HEK293 (cell line): ENCODE results near the gene AKAP11.

ENCODE experiments used
- CTCF ChIA-PET: fragments of 350-600 bp; formaldehyde crosslinking; extraction: SDS; loops from one replicate; lab custom pipeline; 2021; ENCODE audit warnings: antibody characterized with exemption; lab: Yijun Ruan, JAX
- POLR2A ChIA-PET: fragments of 300-600 bp; formaldehyde crosslinking; extraction: SDS; loops from one replicate; lab custom pipeline; 2020; ENCODE audit warnings: antibody characterized with exemption, inconsistent platforms; lab: Yijun Ruan, JAX
- H3K27ac ChIP-seq: fragments of 200-500 bp; sonication (Bioruptor generic); 2 replicates; pipeline ENCODE4 v1.5.1; 2014; ENCODE audit warnings: low read depth, low read length, control low read depth, inconsistent platforms; ENCODE audit errors: extremely low read depth
- H3K36me3 ChIP-seq, 2 experiments: fragments of 200-500 bp in 1 of 2; sonication (Bioruptor generic) in 1 of 2; 1 replicate in 1 of 2; 2 replicates in 1 of 2; pipeline ENCODE4 v1.5.1; 2014 to 2017; ENCODE audit warnings: inconsistent platforms in 2 of 2, low read length in 2 of 2; ENCODE audit not compliant: control insufficient read depth in 2 of 2, insufficient read depth in 1 of 2
- H3K4me1 ChIP-seq: fragments of 200-500 bp; sonication (Bioruptor generic); 2 replicates; pipeline ENCODE4 v1.5.1; 2014; ENCODE audit warnings: mild to moderate bottlenecking, low read length, inconsistent platforms; ENCODE audit not compliant: control insufficient read depth, insufficient read depth
- H3K4me3 ChIP-seq: 2 replicates; pipeline ENCODE4 v1.5.1; 2011; ENCODE audit warnings: low read depth, mild to moderate bottlenecking, control low read depth, low read length, moderate library complexity
- H3K9me3 ChIP-seq: fragments of 200-500 bp; sonication (Bioruptor generic); 2 replicates; pipeline ENCODE4 v1.5.1; 2014; ENCODE audit warnings: low read depth, low read length, inconsistent platforms; ENCODE audit not compliant: control insufficient read depth, insufficient read depth
- GFI1B ChIP-seq: fragments of 450-650 bp; formaldehyde crosslinking; IDR thresholded peaks from 2 replicates; pipeline ENCODE4 v1.5.1; 2016; ENCODE audit warnings: missing biosample characterization, missing genetic modification characterization
- MZF1 ChIP-seq: fragments of 450-650 bp; formaldehyde crosslinking; IDR thresholded peaks from 2 replicates; pipeline ENCODE4 v1.5.1; 2017; ENCODE audit warnings: missing biosample characterization, missing genetic modification characterization, borderline replicate concordance
- SALL2 ChIP-seq: fragments of 450-650 bp; formaldehyde crosslinking; IDR thresholded peaks from 2 replicates; pipeline ENCODE4 v1.5.0; 2017; ENCODE audit warnings: missing biosample characterization, mild to moderate bottlenecking, missing genetic modification characterization, borderline replicate concordance
- SCRT2 ChIP-seq: fragments of 450-650 bp; formaldehyde crosslinking; IDR thresholded peaks from 2 replicates; pipeline ENCODE4 v1.5.1; 2016; ENCODE audit warnings: missing biosample characterization, missing genetic modification characterization
- ZBTB1 ChIP-seq: fragments of 450-650 bp; formaldehyde crosslinking; IDR thresholded peaks from 2 replicates; pipeline ENCODE4 v1.5.1; 2016; ENCODE audit warnings: missing biosample characterization, missing genetic modification characterization
- ZBTB21 ChIP-seq: fragments of 450-650 bp; formaldehyde crosslinking; IDR thresholded peaks from 2 replicates; pipeline ENCODE4 v1.5.1; 2017; ENCODE audit warnings: missing biosample characterization, missing genetic modification characterization
- ZIC2 ChIP-seq: fragments of 450-650 bp; formaldehyde crosslinking; IDR thresholded peaks from 2 replicates; pipeline ENCODE4 v1.5.1; 2016; ENCODE audit warnings: missing biosample characterization, missing genetic modification characterization
- ZNF121 ChIP-seq: fragments of 450-650 bp; formaldehyde crosslinking; IDR thresholded peaks from 2 replicates; pipeline ENCODE4 v1.5.1; 2016; ENCODE audit warnings: missing biosample characterization, missing genetic modification characterization
- ZNF155 ChIP-seq: fragments of 450-650 bp; formaldehyde crosslinking; IDR thresholded peaks from 2 replicates; pipeline ENCODE4 v1.5.1; 2016; ENCODE audit warnings: missing biosample characterization, missing genetic modification characterization
- ZNF24 ChIP-seq: fragments of 450-650 bp; formaldehyde crosslinking; IDR thresholded peaks from 2 replicates; pipeline ENCODE4 v1.5.1; 2016; ENCODE audit warnings: missing biosample characterization, missing genetic modification characterization
- ZNF341 ChIP-seq: fragments of 450-650 bp; formaldehyde crosslinking; IDR thresholded peaks from 2 replicates; pipeline ENCODE4; 2016; ENCODE audit warnings: low read depth, missing biosample characterization, missing genetic modification characterization
- ZNF354C ChIP-seq: fragments of 450-650 bp; formaldehyde crosslinking; IDR thresholded peaks from 2 replicates; pipeline ENCODE4 v1.5.1; 2016; ENCODE audit warnings: missing biosample characterization, missing genetic modification characterization, low read depth, borderline replicate concordance
- ZNF426 ChIP-seq: fragments of 450-650 bp; formaldehyde crosslinking; IDR thresholded peaks from 2 replicates; pipeline ENCODE4 v1.5.1; 2017; ENCODE audit warnings: missing biosample characterization, missing genetic modification characterization, mild to moderate bottlenecking, inconsistent platforms, moderate library complexity
- ZNF433 ChIP-seq: fragments of 450-650 bp; formaldehyde crosslinking; IDR thresholded peaks from 2 replicates; pipeline ENCODE4 v1.5.1; 2016; ENCODE audit warnings: missing biosample characterization, missing genetic modification characterization, low read depth
- ZNF549 ChIP-seq: fragments of 450-650 bp; IDR thresholded peaks from 2 replicates; pipeline ENCODE4 v1.5.1; 2018; ENCODE audit warnings: missing biosample characterization, missing genetic modification characterization, mild to moderate bottlenecking, inconsistent platforms, moderate library complexity
- ZNF555 ChIP-seq: fragments of 450-650 bp; formaldehyde crosslinking; conservative IDR thresholded peaks from 2 replicates; pipeline ENCODE4 v1.5.1; 2017; ENCODE audit warnings: missing biosample characterization, mild to moderate bottlenecking, missing genetic modification characterization, inconsistent platforms
- ZNF560 ChIP-seq: fragments of 450-650 bp; formaldehyde crosslinking; IDR thresholded peaks from 2 replicates; pipeline ENCODE4 v1.5.1; 2017; ENCODE audit warnings: missing biosample characterization, missing genetic modification characterization, borderline replicate concordance
- ZNF747 ChIP-seq: fragments of 450-650 bp; formaldehyde crosslinking; IDR thresholded peaks from 2 replicates; pipeline ENCODE4 v1.5.1; 2016; ENCODE audit warnings: missing biosample characterization, missing genetic modification characterization
- TF ChIP-seq, protein P1 (sequence below): sonication (generic); formaldehyde crosslinking; IDR thresholded peaks from 2 replicates; pipeline ENCODE4 v1.8.1; 2022; ENCODE audit warnings: mild to moderate bottlenecking, moderate library complexity, missing genetic modification reagents
- TF ChIP-seq, protein P2 (sequence below): fragments of 450-650 bp; formaldehyde crosslinking; IDR thresholded peaks from 2 replicates; pipeline ENCODE4 v1.5.1; 2016; ENCODE audit warnings: missing biosample characterization, missing genetic modification characterization
- TF ChIP-seq, protein P3 (sequence below): fragments of 450-650 bp; formaldehyde crosslinking; IDR thresholded peaks from 2 replicates; pipeline ENCODE4 v1.5.1; 2016; ENCODE audit warnings: missing biosample characterization, missing genetic modification characterization
- TF ChIP-seq, protein P4 (sequence below): fragments of 450-650 bp; formaldehyde crosslinking; IDR thresholded peaks from 2 replicates; pipeline ENCODE4 v1.5.1; 2016; ENCODE audit warnings: missing biosample characterization, missing genetic modification characterization
- TF ChIP-seq, protein P5 (sequence below): fragments of 450-650 bp; formaldehyde crosslinking; conservative IDR thresholded peaks from 2 replicates; pipeline ENCODE4 v1.5.1; 2016; ENCODE audit warnings: low read depth, missing biosample characterization, missing genetic modification characterization

Gene AKAP11

DNA sequence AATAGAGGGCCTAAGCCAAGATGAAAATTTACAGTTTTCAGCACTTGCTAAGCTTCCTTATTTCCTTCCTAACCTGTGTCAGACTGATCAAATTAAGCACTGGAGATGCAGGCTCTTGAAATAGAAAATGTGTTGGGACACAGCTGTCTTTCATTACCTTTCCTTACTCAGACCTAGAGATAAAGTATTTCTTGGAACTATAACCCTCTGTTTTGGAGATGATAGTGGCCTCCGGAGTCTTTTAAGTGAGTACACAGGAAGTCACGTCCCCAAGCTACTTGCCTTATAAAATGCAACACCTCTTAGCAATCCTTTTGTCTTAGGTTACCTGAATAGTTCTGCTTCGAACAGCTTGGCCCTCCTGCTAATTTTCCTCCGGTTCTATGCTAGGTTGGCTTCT is 12.4 kb upstream of the AKAP11 start:
- H3K36me3 ChIP-seq, result no peaks in the 10 kb centered on the region
- H3K4me1 ChIP-seq, result no peaks in the 10 kb centered on the region
- TF ChIP-seq ZNF433 (no peak), ZNF747 (tag by site-specific recombination) (no peak), SCRT2 (tag by site-specific recombination) (no peak), ZNF555 (no peak), ZNF560 (tag by site-specific recombination) (no peak), ZNF549 (no peak), ZNF155 (no peak), SALL2 (tag by site-specific recombination) (no peak)
- H3K27ac ChIP-seq, result no peak overlapping the region
- no peaks in the 10 kb centered on the region for H3K9me3 ChIP-seq
- POLR2A ChIA-PET, result no interaction called here
- H3K4me3 ChIP-seq, result no peak overlapping the region
- CTCF ChIA-PET, result no interaction called here

DNA sequence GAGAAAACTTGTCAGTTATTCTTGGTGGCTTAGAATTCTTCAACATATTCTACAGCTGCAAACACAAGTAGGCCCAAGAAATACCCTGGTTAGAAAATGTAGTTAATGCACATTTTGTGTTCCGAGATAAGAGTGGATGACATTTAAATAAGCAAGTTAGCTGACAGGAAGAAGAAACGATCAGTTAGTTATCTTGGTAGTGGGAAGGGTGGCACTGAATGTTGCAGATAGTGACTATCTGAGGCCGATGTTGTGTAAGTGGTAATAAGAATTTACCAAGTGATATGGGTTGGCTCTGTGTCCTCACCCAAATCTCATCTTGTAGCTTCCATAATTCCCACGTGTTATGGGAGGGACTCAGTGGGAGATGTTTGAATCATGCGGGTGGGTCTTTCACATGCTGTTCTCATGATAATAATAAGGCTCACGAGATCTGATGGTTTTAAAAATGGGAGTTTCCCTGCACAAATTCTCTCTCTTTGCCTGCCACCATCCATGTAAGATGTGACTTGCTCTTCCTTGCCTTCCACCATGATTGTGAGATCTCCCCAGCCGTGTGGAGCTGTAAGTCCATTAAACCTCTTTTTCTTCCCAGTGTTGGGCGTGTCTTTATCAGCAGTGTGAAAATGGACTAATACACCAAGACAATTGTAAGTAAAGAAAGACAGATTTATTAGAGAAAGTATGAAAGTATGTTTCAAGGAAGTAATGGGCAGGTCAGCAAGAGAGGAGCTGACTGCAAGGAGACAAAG is 10.9 kb upstream of the AKAP11 start:
- Histone ChIP-seq H3K27ac (no peak overlapping the region), H3K9me3 (no peaks in the 10 kb centered on the region), H3K4me3 (no peak overlapping the region), H3K4me1 (no peaks in the 10 kb centered on the region), H3K36me3 (no peaks in the 10 kb centered on the region)
- CTCF ChIA-PET, result no interaction called here
- POLR2A ChIA-PET, result no interaction called here
- TF ChIP-seq, protein P1, sequence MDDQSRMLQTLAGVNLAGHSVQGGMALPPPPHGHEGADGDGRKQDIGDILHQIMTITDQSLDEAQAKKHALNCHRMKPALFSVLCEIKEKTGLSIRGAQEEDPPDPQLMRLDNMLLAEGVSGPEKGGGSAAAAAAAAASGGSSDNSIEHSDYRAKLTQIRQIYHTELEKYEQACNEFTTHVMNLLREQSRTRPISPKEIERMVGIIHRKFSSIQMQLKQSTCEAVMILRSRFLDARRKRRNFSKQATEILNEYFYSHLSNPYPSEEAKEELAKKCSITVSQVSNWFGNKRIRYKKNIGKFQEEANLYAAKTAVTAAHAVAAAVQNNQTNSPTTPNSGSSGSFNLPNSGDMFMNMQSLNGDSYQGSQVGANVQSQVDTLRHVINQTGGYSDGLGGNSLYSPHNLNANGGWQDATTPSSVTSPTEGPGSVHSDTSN (CRISPR knock-in tag), result no peak
- TF ChIP-seq ZBTB21 (tag by site-specific recombination) (no peak), ZNF24 (no peak), GFI1B (tag by site-specific recombination) (no peak), MZF1 (no peak), ZIC2 (no peak), ZNF341 (tag by site-specific recombination) (no peak), ZNF426 (no peak), ZNF121 (tag by site-specific recombination) (no peak), ZNF354C (tag by site-specific recombination) (no peak), ZBTB1 (tag by site-specific recombination) (no peak)
- TF ChIP-seq, protein P2, sequence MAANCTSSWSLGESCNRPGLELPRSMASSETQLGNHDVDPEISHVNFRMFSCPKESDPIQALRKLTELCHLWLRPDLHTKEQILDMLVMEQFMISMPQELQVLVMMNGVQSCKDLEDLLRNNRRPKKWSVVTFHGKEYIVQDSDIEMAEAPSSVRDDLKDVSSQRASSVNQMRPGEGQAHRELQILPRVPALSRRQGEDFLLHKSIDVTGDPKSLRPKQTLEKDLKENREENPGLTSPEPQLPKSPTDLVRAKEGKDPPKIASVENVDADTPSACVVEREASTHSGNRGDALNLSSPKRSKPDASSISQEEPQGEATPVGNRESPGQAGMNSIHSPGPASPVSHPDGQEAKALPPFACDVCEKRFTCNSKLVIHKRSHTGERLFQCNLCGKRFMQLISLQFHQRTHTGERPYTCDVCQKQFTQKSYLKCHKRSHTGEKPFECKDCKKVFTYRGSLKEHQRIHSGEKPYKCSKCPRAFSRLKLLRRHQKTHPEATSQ (tag by site-specific recombination), result no peak
- TF ChIP-seq, protein P3, sequence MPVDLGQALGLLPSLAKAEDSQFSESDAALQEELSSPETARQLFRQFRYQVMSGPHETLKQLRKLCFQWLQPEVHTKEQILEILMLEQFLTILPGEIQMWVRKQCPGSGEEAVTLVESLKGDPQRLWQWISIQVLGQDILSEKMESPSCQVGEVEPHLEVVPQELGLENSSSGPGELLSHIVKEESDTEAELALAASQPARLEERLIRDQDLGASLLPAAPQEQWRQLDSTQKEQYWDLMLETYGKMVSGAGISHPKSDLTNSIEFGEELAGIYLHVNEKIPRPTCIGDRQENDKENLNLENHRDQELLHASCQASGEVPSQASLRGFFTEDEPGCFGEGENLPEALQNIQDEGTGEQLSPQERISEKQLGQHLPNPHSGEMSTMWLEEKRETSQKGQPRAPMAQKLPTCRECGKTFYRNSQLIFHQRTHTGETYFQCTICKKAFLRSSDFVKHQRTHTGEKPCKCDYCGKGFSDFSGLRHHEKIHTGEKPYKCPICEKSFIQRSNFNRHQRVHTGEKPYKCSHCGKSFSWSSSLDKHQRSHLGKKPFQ (tag by site-specific recombination), result no peak
- TF ChIP-seq, protein P4, sequence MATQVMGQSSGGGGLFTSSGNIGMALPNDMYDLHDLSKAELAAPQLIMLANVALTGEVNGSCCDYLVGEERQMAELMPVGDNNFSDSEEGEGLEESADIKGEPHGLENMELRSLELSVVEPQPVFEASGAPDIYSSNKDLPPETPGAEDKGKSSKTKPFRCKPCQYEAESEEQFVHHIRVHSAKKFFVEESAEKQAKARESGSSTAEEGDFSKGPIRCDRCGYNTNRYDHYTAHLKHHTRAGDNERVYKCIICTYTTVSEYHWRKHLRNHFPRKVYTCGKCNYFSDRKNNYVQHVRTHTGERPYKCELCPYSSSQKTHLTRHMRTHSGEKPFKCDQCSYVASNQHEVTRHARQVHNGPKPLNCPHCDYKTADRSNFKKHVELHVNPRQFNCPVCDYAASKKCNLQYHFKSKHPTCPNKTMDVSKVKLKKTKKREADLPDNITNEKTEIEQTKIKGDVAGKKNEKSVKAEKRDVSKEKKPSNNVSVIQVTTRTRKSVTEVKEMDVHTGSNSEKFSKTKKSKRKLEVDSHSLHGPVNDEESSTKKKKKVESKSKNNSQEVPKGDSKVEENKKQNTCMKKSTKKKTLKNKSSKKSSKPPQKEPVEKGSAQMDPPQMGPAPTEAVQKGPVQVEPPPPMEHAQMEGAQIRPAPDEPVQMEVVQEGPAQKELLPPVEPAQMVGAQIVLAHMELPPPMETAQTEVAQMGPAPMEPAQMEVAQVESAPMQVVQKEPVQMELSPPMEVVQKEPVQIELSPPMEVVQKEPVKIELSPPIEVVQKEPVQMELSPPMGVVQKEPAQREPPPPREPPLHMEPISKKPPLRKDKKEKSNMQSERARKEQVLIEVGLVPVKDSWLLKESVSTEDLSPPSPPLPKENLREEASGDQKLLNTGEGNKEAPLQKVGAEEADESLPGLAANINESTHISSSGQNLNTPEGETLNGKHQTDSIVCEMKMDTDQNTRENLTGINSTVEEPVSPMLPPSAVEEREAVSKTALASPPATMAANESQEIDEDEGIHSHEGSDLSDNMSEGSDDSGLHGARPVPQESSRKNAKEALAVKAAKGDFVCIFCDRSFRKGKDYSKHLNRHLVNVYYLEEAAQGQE, result no peak
- TF ChIP-seq, protein P5, sequence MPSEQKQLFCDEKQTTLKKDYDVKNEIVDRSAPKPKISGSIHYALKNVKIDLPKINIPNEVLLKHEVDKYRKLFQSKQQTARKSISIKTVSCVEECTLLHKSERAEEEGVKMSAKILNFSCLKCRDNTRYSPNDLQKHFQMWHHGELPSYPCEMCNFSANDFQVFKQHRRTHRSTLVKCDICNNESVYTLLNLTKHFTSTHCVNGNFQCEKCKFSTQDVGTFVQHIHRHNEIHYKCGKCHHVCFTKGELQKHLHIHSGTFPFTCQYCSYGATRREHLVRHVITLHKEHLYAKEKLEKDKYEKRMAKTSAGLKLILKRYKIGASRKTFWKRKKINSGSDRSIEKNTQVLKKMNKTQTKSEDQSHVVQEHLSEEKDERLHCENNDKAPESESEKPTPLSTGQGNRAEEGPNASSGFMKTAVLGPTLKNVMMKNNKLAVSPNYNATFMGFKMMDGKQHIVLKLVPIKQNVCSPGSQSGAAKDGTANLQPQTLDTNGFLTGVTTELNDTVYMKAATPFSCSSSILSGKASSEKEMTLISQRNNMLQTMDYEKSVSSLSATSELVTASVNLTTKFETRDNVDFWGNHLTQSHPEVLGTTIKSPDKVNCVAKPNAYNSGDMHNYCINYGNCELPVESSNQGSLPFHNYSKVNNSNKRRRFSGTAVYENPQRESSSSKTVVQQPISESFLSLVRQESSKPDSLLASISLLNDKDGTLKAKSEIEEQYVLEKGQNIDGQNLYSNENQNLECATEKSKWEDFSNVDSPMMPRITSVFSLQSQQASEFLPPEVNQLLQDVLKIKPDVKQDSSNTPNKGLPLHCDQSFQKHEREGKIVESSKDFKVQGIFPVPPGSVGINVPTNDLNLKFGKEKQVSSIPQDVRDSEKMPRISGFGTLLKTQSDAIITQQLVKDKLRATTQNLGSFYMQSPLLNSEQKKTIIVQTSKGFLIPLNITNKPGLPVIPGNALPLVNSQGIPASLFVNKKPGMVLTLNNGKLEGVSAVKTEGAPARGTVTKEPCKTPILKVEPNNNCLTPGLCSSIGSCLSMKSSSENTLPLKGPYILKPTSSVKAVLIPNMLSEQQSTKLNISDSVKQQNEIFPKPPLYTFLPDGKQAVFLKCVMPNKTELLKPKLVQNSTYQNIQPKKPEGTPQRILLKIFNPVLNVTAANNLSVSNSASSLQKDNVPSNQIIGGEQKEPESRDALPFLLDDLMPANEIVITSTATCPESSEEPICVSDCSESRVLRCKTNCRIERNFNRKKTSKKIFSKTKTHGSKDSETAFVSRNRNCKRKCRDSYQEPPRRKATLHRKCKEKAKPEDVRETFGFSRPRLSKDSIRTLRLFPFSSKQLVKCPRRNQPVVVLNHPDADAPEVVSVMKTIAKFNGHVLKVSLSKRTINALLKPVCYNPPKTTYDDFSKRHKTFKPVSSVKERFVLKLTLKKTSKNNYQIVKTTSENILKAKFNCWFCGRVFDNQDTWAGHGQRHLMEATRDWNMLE (tag by site-specific recombination), result no peak
